ENCODE results near the gene PLEKHG7.
"Not testable (repeated sequence)": the region's sequence is repeated elsewhere in the genome, so short reads cannot be mapped to it uniquely, and the experiment has no call there.

PLEKHG7 gene

GRCh38 chr12:92753976-92754885, 51.4 kb downstream of the PLEKHG7 start:
- DNase-seq, result no peak

DNA sequence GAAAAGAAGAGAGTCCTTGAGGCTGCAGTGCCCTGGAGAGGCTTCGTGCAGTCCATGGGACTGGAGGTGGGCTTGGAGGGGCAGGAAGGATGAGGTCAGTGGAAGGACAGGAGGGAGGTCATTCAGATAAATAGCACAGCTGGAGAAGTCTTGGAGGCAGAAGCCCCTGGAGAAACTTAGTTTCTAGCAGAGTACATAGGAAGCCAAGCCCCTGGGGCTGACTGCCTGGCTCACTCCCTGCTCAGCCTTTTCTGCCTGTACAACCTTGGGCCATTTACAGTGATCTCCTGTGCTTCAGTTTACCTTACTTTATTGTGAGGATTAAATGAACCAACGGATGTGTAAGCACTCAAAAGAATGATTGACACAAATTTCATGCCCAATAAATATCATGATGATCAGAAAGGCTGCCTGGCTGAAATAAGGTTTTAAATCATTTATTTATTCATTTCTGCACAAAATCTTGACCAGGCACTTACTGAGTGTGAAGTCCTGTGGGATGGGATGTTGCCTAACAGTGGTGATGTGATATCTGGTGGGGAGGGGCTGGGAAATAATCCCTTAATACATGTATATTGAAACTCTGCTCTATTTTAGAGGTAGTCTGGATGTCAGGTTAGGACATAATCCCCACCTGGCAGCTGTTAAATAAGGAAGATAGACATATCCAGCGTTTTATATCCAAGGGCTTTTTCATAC, 54.3 kb downstream of the PLEKHG7 start:
- DNase-seq, result no peak

DNA sequence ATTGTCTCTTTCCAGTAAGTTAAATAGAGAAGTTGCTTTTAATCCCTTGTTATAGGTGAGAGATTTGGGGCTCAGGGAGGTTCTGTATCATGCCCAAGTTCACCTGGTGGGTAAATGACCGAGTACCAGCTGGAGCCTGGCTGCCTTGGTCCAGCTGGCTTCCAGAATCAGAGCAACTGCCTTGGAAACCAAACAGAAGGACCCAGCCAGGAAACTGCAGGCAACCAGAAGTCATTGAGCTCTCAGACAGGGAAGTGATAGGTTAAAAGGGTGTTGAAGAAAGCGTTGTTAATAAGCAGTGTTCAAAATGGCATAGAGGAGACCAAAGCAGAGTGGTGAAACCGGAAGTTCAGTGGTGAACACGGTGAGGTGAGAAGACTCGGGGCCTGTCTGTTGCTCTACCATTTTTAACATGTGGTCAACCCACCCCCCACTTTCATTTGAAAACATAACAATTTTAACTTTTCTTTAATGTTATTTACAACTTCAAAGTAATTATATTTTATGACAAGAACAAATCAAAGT, 54.9 kb downstream of the PLEKHG7 start:
- DNase-seq, result no peak

- no peak for DNase-seq
These were observed 57.0 kb downstream of the PLEKHG7 start for GRCh38 chr12:92759634-92760268.

DNA sequence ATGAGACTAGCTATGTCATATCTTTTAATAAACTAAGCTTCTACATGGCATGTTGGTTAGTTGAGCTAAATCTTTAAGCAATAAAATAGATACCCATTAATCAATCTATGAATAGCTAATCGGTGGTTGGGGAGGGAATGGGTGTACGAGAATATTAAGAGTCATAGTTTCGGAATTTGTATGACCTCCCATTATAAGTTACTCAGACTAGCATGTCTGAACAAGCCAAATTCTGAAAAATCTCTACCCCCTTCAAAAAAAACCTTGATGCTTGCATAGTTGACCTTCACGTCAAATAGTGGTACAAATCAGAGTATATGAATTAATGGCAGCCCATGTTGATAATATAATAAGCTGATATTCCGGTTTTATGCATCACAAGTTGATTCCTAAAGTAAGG, 60.0 kb downstream of the PLEKHG7 start:
- DNase-seq, result no peak

- DNase-seq, result no peak
These were observed 62.0 kb downstream of the PLEKHG7 start for GRCh38 chr12:92764831-92765230.

- DNase-seq, result no peak
These were observed 63.1 kb downstream of the PLEKHG7 start for GRCh38 chr12:92765871-92766270.

GRCh38 chr12:92769124-92769901, 66.5 kb downstream of the PLEKHG7 start:
- DNase-seq, result no peak

- no peak for DNase-seq
These were observed 68.2 kb downstream of the PLEKHG7 start for GRCh38 chr12:92771001-92771400.

DNA sequence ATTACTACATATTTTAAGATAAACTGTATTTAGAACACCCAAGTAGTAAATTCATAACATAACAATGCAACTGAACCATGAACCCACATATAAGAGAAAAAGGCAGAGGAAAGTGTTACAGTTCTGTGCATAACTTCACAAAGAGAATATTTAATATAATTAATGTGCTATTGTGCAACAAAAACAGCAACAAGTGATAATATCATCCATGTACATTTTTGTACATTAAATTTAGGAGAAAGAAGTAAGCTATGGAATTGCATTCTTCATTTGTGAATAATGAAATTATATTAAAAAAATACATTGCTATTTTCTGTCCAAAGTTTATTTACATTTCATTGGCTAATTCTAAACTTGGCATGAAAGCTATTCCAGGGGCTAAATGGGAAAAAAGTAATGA, 72.6 kb downstream of the PLEKHG7 start:
- no peak for DNase-seq

DNA sequence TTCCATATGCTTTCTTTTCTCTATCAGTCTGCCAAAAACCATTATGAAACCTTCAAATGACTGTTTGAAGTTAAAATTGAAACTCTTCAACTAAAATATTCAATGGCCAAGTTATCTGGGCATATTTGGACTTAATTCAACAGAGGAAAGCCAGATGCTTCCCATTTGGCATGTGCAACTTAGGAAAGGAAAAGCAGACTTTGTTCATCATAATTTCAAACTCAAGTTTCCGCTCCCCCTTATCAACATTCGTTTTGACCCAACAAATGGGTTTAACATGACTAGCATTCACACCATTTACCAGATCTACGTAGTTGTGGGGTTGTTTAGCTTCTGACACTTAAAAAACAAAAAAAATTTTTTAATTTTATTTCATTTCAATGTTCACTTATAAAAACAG, 75.7 kb downstream of the PLEKHG7 start:
- DNase-seq, result no peak

DNA sequence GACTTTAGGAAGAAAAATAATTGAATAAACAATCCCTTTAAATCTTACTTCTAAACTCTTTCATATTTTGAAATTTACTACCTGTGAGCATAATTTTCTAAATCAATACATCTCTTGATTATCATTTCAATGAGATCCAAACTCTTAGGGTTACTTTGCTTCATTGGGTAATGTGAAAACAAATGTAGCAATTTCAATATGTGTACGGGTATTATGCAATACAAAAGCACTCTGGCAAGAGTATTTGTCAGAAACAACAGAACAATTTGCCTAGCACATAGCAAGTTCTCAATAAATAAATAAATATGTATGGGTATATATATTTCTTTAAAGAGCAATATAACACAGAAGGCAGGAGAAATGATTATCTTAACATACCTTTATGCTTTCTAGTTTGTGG, 77.1 kb downstream of the PLEKHG7 start:
- DNase-seq, result no peak

DNA sequence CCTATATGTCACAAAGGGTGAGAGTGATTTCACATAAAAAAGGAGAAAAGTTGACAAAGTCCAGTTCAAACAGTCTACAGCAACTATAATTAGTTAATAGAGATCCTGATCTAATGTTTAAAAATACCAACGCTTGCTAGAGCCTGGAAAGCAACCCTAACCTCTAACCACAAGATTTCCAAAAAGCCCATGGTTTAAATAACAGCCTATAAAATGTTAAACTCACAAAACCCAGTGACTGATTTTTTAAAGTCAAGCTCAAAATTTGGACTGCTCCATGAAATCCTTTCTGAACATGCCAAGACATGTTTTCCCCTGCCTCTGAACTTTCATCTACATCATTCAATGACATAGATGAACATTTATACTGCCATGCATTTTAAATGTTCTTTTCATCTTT, 81.6 kb downstream of the PLEKHG7 start:
- no peak for DNase-seq

DNA sequence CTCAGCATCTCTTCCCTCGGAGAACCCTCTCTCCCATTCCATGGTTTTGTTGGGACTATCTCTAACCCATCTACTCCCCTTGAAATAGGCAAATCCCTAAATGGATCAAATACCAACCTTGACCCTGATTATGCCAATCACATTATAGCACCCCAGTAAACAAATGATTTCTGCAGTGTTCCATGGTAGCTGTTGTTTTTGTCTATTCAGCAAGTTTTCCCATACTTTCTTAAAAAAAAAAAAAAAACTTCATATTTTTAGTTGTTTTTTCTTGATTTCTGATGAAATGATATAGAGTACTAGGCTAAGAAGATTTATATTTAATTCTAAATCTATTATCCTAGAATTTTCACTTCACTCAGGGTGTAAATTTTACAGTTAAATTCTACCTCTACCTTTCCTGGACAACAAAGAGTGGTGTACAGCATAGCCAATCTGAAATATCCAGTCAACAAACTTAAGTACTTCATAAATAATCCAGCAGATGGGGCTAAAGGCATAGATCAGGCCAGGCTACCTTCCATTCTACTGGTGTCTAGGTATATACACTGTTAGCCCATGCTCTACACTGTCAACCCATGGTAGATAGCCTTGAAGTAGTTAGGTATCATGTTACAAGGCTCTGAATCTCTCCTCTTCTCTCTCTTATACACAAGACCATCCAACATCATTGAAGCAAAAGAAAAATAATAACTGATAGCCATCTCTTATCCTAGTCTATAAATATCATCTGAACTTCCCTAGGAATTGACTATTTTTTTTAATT, 82.2 kb downstream of the PLEKHG7 start:
- DNase-seq, result peak; percentile 80

- no peak for DNase-seq
These were observed 82.8 kb downstream of the PLEKHG7 start for GRCh38 chr12:92785563-92785950.

GRCh38 chr12:92786045-92786444, 83.3 kb downstream of the PLEKHG7 start:
- DNase-seq, result no peak

DNA sequence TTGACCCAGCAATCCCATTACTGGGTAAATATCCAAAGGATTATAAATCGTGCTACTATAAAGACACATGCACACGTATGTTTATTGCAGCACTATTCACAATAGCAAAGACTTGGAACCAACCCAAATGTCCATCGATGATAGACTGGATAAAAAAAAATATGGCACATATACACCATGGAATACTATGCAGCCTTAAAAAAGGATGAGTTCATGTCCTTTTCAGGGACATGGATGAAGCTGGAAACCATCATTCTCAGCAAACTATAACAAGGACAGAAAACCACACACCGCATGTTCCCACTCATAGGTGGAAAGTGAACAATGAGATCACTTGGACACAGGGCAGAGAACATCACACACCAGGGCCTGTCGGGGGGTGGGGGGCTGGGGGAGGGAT, 91.6 kb downstream of the PLEKHG7 start:
- DNase-seq, result not testable (repeated sequence)

GRCh38 chr12:92794814-92795213, 92.0 kb downstream of the PLEKHG7 start:
- no peak for DNase-seq

DNA sequence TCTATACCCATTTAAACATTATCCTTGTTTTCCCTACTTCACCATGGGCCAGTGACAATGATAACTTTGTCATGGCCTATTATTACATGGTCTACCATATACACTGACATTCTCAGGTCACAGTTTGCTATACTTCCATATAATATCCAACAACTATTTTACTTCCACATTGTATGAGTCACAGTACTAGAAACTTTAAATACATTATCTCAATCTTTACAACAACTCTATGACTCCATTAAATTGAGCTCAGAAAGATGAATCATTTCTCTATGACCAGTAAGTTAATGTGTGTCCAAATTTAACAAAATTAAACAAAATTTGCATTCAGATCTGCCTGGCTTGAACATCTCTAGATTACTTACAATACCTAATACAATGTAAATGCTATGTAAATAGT, 93.9 kb downstream of the PLEKHG7 start:
- no peak for DNase-seq

DNA sequence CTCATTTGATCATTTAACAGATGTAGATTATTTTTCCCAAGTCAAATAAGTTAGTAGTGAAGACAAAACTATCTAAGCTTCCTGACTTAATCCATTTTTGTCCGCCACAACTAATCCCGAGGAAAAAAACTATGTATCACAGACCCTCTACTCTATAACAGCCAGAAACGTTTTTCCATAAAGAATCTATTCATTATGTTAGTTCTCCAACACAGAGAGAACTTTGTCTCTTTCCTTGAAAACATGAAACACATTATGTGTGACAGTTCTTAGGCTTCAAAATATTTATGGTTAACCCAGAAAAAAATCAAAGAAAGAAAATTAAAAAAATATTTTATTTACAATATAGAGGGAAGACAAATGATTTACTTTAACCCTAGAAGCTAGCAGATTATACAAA, 100.1 kb downstream of the PLEKHG7 start:
- no peak for DNase-seq

- DNase-seq, result no peak
These were observed 101.1 kb downstream of the PLEKHG7 start for GRCh38 chr12:92803903-92804302.

DNA sequence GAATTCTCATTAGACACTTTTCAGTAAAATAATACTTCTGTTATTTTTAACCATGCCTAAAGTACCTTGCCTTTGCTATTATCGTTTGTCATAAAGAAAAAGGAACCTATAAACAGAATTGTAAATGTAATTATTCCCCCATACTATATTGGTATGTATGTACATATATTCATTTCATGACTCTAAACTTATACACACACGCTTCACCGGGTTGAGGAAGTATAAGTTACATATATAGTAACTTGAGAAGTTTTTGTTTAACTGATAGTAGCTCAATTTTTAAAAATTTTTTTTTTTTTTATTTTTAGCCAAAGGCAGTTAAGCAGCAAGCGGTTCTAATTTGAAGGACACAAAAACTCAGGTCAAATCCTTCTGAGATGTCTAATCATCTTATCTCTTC, 107.6 kb downstream of the PLEKHG7 start:
- no peak for DNase-seq

All from NCI-H1417 treated with DMSO at 0.1 percent for 48 hours (cell line).